Stimulated activated CD4-positive, alpha-beta T cell treated with anti-CD3 and anti-CD28 coated beads, Interleukin-2, amount 100 ng/mL, for 48 hours (primary cell): ENCODE results near the gene CUL7.
"Not testable (repeated sequence)": the region's sequence is repeated elsewhere in the genome, so short reads cannot be mapped to it uniquely, and the experiment has no call there.

Source experiments
- DNase-seq, 2 donors: peaks; one replicate each; pipeline ENCODE4 v3.0.0-alpha.2; 2020

The CUL7 gene

GRCh38 chr6:43013843-43014433 is 39.7 kb downstream of the CUL7 start, which contains the start of the genes KLHDC3 and MEA1:
Gene KLHDC3, plus strand, starts transcription at chr6:43014249. Its CDS starts 2,944 bp downstream, at chr6:43017193.
Gene MEA1, minus strand, starts transcription at chr6:43013946. Its CDS starts 133 bp downstream, at chr6:43013813.
- DNase-seq: peak; percentile 96 to 98

- DNase-seq: no peak
These were observed 40.4 kb downstream of the CUL7 start for GRCh38 chr6:43013097-43013842.

GRCh38 chr6:43012364-43012763 is 41.3 kb downstream of the CUL7 start:
- no peak for DNase-seq

- no peak for DNase-seq
These were observed 42.4 kb downstream of the CUL7 start for GRCh38 chr6:43011207-43011606.

- no peak for DNase-seq
These were observed 44.5 kb downstream of the CUL7 start for GRCh38 chr6:43009124-43009523.

GRCh38 chr6:43007126-43007525 is 46.5 kb downstream of the CUL7 start:
- DNase-seq: no peak

GRCh38 chr6:43006251-43006650 is 47.4 kb downstream of the CUL7 start:
- DNase-seq: no peak

GRCh38 chr6:43005844-43006243 is 47.8 kb downstream of the CUL7 start:
- DNase-seq: no peak

- no peak for DNase-seq
These were observed 51.8 kb downstream of the CUL7 start for GRCh38 chr6:43001843-43002242.

- not testable (repeated sequence) for DNase-seq
These were observed 55.4 kb downstream of the CUL7 start for GRCh38 chr6:42998205-42998604.

GRCh38 chr6:42996513-42996912 is 57.1 kb downstream of the CUL7 start:
- no peak for DNase-seq

GRCh38 chr6:42993445-42993844 is 60.2 kb downstream of the CUL7 start:
- DNase-seq: no peak

GRCh38 chr6:42989923-42990322 is 63.7 kb downstream of the CUL7 start:
- DNase-seq: no peak

- DNase-seq: no peak
These were observed 65.1 kb downstream of the CUL7 start for GRCh38 chr6:42988486-42989020.
